Measurements from ENCODE around the gene PTPRK.

DNA sequence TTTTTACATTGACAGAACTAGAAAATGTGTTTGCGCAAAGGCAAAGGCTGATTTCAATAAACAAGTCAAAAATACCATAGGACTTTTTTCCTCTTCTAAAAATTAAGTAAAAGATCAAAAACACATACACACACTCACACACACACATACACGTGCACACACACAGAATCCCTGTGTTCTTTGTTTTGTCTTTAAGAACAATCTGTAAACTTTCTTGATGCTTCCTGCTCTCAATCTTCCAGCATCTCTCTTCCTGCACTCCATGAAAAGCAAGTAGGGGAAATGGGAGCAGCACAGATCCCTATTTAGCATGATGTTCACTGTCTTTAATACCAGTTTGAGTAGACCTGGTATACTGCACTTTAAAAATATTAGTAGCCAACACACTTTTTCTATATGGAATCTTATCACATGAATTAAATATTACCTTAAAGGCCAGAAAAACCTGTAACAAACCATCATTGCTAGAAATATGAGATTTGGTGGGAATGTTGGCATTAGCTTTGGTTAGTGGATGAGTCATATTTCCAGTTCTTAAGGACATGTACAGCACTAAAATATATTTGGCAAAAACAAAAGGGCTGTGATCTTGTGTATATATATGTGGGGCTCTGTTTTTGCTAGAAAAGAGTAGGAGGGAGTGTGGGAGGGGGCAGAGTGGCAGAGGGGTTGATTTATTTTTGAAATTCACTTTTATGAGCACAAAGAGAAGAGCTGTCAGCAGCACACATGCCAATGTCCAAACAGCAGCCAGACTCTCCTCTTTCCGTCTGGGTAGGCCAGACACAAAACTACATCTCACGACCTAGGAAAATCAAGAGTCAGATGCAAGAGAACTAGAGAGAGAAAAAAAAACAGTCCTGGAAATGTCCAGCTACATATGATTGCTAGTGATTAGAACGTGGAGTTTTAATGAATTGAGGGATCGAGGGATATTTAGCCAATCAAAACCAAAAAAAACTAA, 4.6 kb downstream of the PTPRK start:
- TF ChIP-seq POLR2AphosphoS5 (IDR thresholded peaks at IDR 0.05; ENCODE audit: low read depth, low read length) (no peak), POLR2A (IDR thresholded peaks at IDR 0.05; ENCODE audit: low read depth, low read length) (no peak), TAF1 (IDR thresholded peaks at IDR 0.05; ENCODE audit: low read depth, low read length) (no peak), SPI1 (IDR thresholded peaks at IDR 0.05; ENCODE audit: low read depth, low read length) (no peak), PAX5 (IDR thresholded peaks at IDR 0.05; ENCODE audit: insufficient read depth, low read length, severe bottlenecking) (no peak), POU2F2 (IDR thresholded peaks at IDR 0.05; ENCODE audit: low read depth, low read length) (no peak)

Measured in GM12891 (cell line).